K562 (cell line): Measurements from ENCODE around the gene CAMSAP3. TPM values are rescaled to one million over a fixed set of nuclear protein-coding genes. Genes with fewer than 3 reads are reported as not detected.

ENCODE experiments used
- CTBP1 ChIP-seq: fragments of 450-650 bp; IDR thresholded peaks from 2 replicates; pipeline ENCODE4 v1.6.1; 2016; ENCODE audit warnings: borderline replicate concordance
- ESRRB ChIP-seq: fragments of 250-450 bp; sonication (Bioruptor Pico); IDR thresholded peaks from 2 replicates; pipeline ENCODE4 v1.5.0; 2020; ENCODE audit warnings: mild to moderate bottlenecking, moderate library complexity, borderline replicate concordance
- FIP1L1 ChIP-seq: fragments of 200-400 bp; formaldehyde crosslinking; IDR thresholded peaks from 2 replicates; pipeline ENCODE4 v1.6.1; 2018; ENCODE audit warnings: mild to moderate bottlenecking, low read depth, low read length; ENCODE audit not compliant: poor library complexity, severe bottlenecking
- FOSL1 ChIP-seq: fragments of 200-800 bp; sonication (Bioruptor generic); conservative IDR thresholded peaks from 2 replicates; pipeline ENCODE4 v1.6.1; 2016; ENCODE audit warnings: missing genetic modification characterization, missing compliant biosample characterization
- GTF2A2 ChIP-seq: IDR thresholded peaks from 2 replicates; pipeline ENCODE4 v1.6.1; 2016; ENCODE audit warnings: mild to moderate bottlenecking, missing genetic modification characterization, missing compliant biosample characterization
- KDM5B ChIP-seq: fragments of 200-600 bp; sonication (generic); IDR thresholded peaks from 2 replicates; pipeline ENCODE4 v1.6.1; 2012; ENCODE audit warnings: low read depth, mild to moderate bottlenecking, moderate library complexity, low read length, control low read depth, inconsistent platforms; ENCODE audit not compliant: insufficient replicate concordance
- NRF1 ChIP-seq, 2 experiments: fragments of 450-650 bp; IDR thresholded peaks in 1 of 2; conservative IDR thresholded peaks in 1 of 2; 2 replicates each; pipeline ENCODE4 v1.6.1; 2014; ENCODE audit warnings: mild to moderate bottlenecking in 2 of 2
- PHF20 ChIP-seq: fragments of 450-650 bp; IDR thresholded peaks from 2 replicates; pipeline ENCODE4 v1.6.1; 2018; ENCODE audit not compliant: partially characterized antibody
- RBBP5 ChIP-seq: fragments of 200-600 bp; sonication (generic); IDR thresholded peaks from 2 replicates; pipeline ENCODE4 v1.6.1; 2012; ENCODE audit warnings: borderline replicate concordance, mild to moderate bottlenecking, low read length, control low read depth, inconsistent platforms; ENCODE audit not compliant: insufficient read depth, poor library complexity, severe bottlenecking
- SMAD3 ChIP-seq: fragments of 450-650 bp; formaldehyde crosslinking; conservative IDR thresholded peaks from 2 replicates; pipeline ENCODE4 v1.4.0; 2020; ENCODE audit warnings: mild to moderate bottlenecking
- TARDBP ChIP-seq: fragments of 450-650 bp; IDR thresholded peaks from 2 replicates; pipeline ENCODE4 v1.6.1; 2016
- TGIF2 ChIP-seq: sonication (generic); formaldehyde crosslinking; IDR thresholded peaks from 2 replicates; pipeline ENCODE4 v1.8.1; 2022; ENCODE audit warnings: mild to moderate bottlenecking, missing genetic modification reagents, moderate library complexity
- TRIM25 ChIP-seq: fragments of 450-650 bp; IDR thresholded peaks from 2 replicates; pipeline ENCODE4 v1.7.0; 2016; ENCODE audit warnings: borderline replicate concordance
- U2AF1 ChIP-seq: fragments of 200-400 bp; formaldehyde crosslinking; optimal IDR thresholded peaks from 2 replicates; pipeline ENCODE3; 2017; ENCODE audit warnings: mild to moderate bottlenecking, low read depth, low read length, moderate library complexity
- U2AF2 ChIP-seq: fragments of 200-400 bp; formaldehyde crosslinking; optimal IDR thresholded peaks from 2 replicates; pipeline ENCODE3; 2017; ENCODE audit warnings: low read depth, mild to moderate bottlenecking, low read length
- UBTF ChIP-seq, 2 experiments: IDR thresholded peaks; 2 replicates each; pipeline ENCODE4 v1.6.1; 2012; ENCODE audit warnings: improper control_type of control experiment in 2 of 2, low read depth in 2 of 2, low read length in 2 of 2, borderline replicate concordance in 1 of 2
- ZNF444 ChIP-seq: fragments of 250-450 bp; sonication (Bioruptor Pico); IDR thresholded peaks from 2 replicates; pipeline ENCODE4 v1.4.0; 2020; ENCODE audit warnings: mild to moderate bottlenecking, moderate library complexity
- ZNF696 ChIP-seq: fragments of 250-450 bp; sonication (Bioruptor Pico); conservative IDR thresholded peaks from 2 replicates; pipeline ENCODE4 v1.4.0; 2020; ENCODE audit warnings: mild to moderate bottlenecking, moderate library complexity
- ZNF780A ChIP-seq: fragments of 250-450 bp; sonication (Bioruptor Pico); IDR thresholded peaks from 2 replicates; pipeline ENCODE4 v1.5.0; 2021; ENCODE audit warnings: mild to moderate bottlenecking
- polyA plus RNA-seq, 8 experiments: library from polyadenylated mRNA; depleted of rRNA in 4 of 8; stranded (reverse) in 5 of 8; unstranded in 3 of 8; fragments of >200 nt; fragmentation: Nextera tagmentation in 2 of 8; fragmentation: Illumina TruSeq in 1 of 8; extraction: Ambion mirVana in 2 of 8; extraction: Trizol in 1 of 8; gene quantifications; 2 replicates each; pipeline versions ENCODE4 v1.2.1 to v1.2.3, GENCODE V29; 2011 to 2014; ENCODE audit warnings: inconsistent platforms in 1 of 8, missing spikeins in 1 of 8
- total RNA-seq, 7 experiments: library from RNA; depleted of rRNA in 6 of 7; stranded (reverse); fragments of >200 nt in 6 of 7; fragmentation: Illumina TruSeq in 2 of 7; extraction: Trizol in 2 of 7; gene quantifications; 2 replicates each; pipeline versions ENCODE4 v1.2.1 to v1.2.3, GENCODE V29; 2011 to 2021; ENCODE audit warnings: low replicate concordance in 1 of 7
- TF ChIP-seq, protein P1 (sequence below), 2 experiments: fragments of 250-450 bp in 1 of 2; fragments of 450-650 bp in 1 of 2; sonication (Bioruptor Pico) in 1 of 2; IDR thresholded peaks; 2 replicates each; pipeline versions ENCODE4 v1.6.1 to v1.8.0; 2016 to 2021; ENCODE audit warnings: mild to moderate bottlenecking in 2 of 2, moderate library complexity in 2 of 2, missing compliant biosample characterization in 1 of 2, missing genetic modification characterization in 1 of 2

CAMSAP3 gene
- total and polyA plus RNA-seq, 9 of the 15 experiments (the other 6 are each of a cell fraction or from before 2014, with no cell fraction given): 0.01 to 0.89 (median 0.22) TPM; not detected in 1

DNA sequence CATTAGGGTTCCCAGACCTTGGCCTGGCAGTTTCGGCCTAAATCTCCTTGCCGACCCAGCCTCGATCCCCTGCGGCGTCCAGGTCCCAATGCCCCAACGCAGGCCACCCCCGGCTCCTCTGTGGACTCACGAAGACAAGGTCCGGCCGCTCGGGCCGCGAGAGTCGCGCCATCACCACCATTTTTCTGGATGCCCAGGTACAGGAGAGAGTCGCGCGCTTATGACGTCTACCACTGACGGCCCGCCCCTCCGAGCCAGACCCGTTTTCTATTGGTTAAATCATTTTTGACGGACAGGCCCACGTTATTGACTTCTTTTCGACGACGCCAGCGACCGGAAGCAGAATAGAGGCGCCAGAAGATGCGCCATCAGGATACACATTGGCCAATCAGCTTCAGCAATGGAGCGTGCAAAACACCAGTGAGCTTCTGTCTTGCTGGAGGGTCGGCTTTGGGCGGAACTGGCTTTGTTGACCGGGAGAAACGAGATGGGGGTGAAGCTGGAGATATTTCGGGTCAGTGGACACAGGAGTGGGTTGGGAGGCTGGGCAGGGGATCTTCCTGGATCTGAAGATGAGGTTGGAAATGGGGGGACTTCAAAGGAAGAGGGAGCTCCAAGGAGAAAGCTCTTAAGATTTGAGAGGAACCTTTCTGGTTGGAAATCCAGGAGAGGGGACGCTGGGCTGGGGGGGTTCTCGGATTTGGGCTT is 33.8 kb downstream of the CAMSAP3 start, which contains the start of the genes PET100 and XAB2 (continued):
- TF ChIP-seq KDM5B (peak; percentile 48), TARDBP (no peak), ZNF696 (no peak), GTF2A2 (tag) (no peak), ZNF780A (CRISPR knock-in tag) (no peak), ZNF444 (CRISPR knock-in tag) (no peak), CTBP1 (peak; percentile 27; the same call in 1 of the 2 replicates), PHF20 (peak; percentile 98), FIP1L1 (no peak), FOSL1 (tag) (no peak), ESRRB (CRISPR knock-in tag) (no peak), TRIM25 (no peak), U2AF1 (no peak), SMAD3 (CRISPR knock-in tag) (no peak), U2AF2 (no peak), RBBP5 (peak; percentile 78), UBTF (IDR thresholded peaks at IDR 0.05; ENCODE audit: borderline replicate concordance in 1 of 2, low read depth in 2 of 2, low read length in 2 of 2) (no peak), TGIF2 (no peak), NRF1 (conservative IDR thresholded peaks at IDR 0.05 in 1 of 2, IDR thresholded peaks at IDR 0.05 in 1 of 2) (peak; percentile 71 to 78)
- TF ChIP-seq, protein P1, sequence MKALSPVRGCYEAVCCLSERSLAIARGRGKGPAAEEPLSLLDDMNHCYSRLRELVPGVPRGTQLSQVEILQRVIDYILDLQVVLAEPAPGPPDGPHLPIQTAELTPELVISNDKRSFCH (CRISPR knock-in tag; IDR thresholded peaks at IDR 0.05): no peak
- TF ChIP-seq, protein P1 (tag; IDR thresholded peaks at IDR 0.05): no peak
